Activated T-helper 1 cell treated with anti-CD3 and anti-CD28 coated beads, Interleukin-2, amount 50 U/mL, for 16 hours (primary cell): ENCODE measurements around the gene CYCS.

Source experiments
- DNase-seq, 2 donors: peaks; one replicate each; pipeline ENCODE4 v3.0.0-alpha.2; 2020; ENCODE audit warnings: low read depth in 1 of 2, low spot score in 1 of 2

Gene CYCS

GRCh38 chr7:25073451-25073850, 51.6 kb downstream of the CYCS start:
- no peak for DNase-seq
